Measurements from ENCODE around the gene PRR20B.
"Not testable (repeated sequence)": the region's sequence is repeated elsewhere in the genome, so short reads cannot be mapped to it uniquely, and the experiment has no call there.

The PRR20B gene

DNA sequence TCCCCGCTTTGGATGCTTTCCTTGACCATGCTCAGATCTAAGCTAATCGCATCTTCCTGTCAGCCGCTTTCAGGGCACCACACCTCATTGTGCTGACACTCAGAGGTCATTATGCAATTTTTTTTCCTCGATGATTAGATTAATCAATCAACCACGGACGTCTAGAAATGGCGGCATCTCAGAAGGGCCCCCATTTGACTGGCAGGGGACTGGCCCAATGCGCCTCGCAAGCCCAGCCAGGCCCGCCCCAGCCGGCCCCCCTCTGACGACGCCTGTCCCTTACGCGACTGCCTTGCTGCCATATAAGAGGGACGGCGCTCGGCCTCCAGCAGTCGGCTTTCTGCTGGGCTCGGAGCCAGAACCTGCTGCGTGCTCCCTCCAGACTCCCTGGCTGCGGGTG is at the start of gene PRR20B:
Gene PRR20B (plus strand): TSS at position 301 of the 400 bp plus-strand sequence. CDS start 387 bp downstream, outside the sequence.
- DNase-seq (ENCODE audit: low spot score) = not testable (repeated sequence)

DNA sequence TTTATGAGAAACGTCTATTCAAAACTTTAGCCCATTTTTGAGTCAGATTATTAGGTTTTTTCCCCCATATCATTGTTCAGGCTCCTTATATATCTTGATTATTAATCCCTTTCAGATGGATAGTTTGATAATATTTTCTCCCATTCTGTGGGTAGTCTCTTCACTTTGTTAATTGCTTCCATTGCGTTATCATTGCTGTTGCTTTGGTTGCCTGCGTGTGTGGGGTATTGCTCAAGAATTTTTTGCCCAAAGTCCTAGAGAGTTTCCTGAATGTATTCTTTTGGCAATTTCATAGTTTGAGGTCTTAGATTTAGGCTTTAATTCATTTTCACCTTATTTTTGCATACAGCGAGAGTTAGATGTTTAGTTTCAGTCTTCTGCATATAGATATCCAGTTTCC is 32.3 kb upstream of the PRR20B start:
- no peak for DNase-seq (ENCODE audit: low spot score)

DNA sequence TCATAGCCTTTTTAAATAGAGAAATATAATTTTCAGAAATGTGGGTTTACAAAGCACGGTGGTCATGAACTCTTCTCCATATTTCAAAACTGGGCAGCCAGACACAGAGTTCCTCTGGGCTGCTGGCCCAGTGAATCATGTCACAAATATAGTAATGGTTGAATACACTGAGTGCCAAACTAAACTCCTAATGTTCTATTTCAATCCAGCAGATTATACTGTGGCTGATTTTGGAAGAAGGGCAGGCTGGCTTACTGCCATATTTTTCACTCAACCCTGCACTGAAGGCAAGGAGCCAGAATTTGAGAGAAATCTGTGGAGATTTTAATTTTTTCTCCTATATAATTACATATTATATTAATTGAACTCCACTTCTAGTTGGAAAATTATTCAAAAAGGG is 23.6 kb upstream of the PRR20B start:
- no peak for DNase-seq (ENCODE audit: low spot score)

DNA sequence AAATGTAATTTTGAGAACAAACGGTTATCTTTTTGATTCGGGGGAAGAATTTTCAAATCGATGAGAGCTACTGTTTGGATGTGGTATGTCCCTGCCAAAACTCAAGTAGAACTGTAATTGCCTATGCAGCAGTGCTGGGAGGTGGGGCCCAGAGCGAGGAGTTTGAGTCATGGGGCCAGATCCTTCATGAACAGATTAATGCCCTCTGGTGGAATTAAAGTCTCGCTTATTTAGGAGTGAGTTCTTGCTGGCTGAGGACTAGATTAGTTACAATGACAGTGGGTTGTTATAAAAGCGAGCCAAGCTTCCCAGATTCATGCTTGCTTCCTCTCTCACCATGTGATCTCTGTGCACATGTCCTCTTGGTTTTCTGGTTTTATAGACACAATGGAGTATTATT is 18.4 kb upstream of the PRR20B start:
- DNase-seq (ENCODE audit: low spot score) = no peak

DNA sequence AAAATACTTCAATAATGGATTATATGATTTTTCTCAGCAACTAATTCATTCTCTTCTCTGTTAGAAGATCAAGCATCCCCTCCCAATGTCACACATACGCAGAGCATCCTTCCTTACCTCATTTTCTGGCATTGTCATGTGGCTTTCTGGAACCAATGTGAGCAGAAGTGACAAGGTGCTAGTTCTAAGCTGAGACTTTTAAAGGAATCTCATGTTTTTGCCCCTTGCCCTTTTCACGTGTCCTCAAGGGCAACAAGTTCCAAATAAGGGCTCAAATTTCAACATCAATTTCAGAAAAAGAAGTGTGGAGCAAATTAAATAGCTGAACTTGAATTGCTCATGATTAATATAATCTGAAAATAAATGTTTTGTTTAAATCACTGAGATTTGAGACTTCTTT is 11.2 kb upstream of the PRR20B start:
- DNase-seq (ENCODE audit: low spot score) = no peak

DNA sequence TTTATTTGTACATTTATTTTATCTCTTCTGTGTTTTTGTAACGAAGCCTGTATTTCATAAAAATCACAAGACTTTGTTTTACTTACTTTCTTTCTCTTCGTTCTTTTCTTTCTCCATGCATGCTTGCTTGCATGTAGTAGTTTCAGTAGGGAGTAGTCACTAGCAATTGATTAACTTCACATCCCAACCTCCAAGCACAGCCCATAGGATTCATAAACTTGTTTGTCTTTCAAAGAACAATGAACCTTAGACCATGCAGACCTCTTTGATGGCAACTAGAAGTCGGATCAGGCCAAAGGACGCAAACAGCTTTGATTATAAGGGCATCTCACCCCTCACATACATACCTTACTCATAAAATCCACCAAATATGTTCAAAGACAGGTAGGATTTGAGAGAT is 9.7 kb upstream of the PRR20B start:
- DNase-seq (ENCODE audit: low spot score) = no peak

DNA sequence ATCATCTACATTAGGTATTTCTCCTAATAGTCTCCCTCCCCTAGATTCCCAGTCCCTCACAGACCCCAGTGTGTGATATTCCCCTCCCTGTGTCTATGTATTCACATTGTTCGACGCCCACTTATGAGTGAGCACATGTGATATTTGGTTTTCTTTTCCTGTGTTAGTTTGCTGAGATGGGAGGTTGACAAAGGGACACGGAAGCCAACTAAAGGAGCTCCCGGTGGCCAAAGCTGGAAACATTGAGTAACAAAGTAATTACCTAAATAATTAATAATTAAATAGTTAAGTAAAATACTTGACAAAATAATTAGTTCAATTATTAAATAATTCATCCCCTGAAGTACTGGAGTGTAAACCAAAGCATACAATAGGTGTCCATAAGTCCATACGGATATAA is 8.3 kb upstream of the PRR20B start:
- DNase-seq (ENCODE audit: low spot score) = no peak

DNA sequence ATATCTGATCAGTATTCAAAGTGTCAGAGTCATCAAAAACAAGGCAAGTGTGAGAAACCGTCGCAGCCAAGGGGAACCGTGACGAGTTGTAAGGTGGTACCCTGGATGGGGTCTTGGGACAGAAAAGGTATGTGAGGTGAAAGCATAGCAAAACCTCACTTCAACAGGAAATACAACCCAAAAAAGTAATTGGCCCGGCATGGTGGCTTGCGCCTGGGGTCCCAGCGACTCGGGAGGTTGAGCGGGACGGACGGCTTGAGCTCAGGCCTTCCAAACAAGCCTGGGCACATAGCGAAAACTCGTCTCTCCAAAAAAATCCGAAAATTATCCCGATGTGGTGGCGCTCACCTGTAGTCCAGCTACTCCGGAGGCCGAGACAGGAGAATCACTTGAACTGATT is 7.5 kb upstream of the PRR20B start:
- not testable (repeated sequence) for DNase-seq (ENCODE audit: low spot score)

DNA sequence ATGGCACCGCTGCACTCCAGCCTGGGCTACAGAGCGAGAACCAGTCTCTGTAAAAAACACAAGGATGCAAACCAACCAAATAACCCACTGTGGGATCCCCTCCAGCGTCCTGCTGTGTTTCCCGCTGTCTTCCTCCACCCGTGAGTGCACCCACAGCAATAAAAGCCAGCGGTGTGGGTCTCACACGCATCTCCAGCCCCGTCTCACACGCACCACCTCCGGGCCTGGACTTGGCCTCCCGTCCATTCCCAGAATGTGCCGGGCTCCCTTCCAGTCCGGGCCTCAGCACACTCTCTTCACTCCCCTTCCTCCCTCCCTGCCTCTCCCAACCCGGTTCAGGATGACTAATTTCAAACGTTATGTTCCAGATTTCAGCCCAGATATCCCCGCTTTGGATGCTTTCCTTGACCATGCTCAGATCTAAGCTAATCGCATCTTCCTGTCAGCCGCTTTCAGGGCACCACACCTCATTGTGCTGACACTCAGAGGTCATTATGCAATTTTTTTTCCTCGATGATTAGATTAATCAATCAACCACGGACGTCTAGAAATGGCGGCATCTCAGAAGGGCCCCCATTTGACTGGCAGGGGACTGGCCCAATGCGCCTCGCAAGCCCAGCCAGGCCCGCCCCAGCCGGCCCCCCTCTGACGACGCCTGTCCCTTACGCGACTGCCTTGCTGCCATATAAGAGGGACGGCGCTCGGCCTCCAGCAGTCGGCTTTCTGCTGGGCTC is 6.9 kb upstream of the PRR20B start, which contains the start of gene PRR20A:
Gene PRR20A (plus strand): TSS at position 684 of the 734 bp plus-strand sequence. CDS start 387 bp downstream, outside the sequence.
- not testable (repeated sequence) for DNase-seq (ENCODE audit: low spot score)

DNA sequence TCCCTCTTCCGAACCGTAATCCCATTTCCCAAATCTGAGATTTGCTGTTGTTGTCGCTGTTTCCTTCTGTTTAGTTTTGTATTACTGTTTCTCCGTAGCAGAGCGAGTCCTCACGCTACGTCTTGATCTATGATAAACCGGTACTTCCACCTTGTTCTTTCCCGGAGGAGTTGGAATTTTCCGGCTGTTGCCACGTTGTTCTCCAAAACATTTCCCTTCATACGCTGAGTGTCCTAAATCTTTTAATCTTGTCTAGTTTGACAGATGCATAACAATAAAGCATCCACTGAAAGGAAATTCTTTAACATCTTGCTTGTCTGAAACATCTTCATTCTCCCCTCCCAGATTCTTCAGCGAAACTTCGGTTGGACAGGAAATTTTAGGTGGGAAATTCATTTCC is 818 bp downstream of the PRR20B start:
- DNase-seq (ENCODE audit: low spot score) = not testable (repeated sequence)

DNA sequence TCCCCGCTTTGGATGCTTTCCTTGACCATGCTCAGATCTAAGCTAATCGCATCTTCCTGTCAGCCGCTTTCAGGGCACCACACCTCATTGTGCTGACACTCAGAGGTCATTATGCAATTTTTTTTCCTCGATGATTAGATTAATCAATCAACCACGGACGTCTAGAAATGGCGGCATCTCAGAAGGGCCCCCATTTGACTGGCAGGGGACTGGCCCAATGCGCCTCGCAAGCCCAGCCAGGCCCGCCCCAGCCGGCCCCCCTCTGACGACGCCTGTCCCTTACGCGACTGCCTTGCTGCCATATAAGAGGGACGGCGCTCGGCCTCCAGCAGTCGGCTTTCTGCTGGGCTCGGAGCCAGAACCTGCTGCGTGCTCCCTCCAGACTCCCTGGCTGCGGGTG is 6.5 kb downstream of the PRR20B start, which contains the start of gene PRR20C:
Gene PRR20C (plus strand): TSS at position 301 of the 400 bp plus-strand sequence. CDS start 387 bp downstream, outside the sequence.
- not testable (repeated sequence) for DNase-seq (ENCODE audit: low spot score)

DNA sequence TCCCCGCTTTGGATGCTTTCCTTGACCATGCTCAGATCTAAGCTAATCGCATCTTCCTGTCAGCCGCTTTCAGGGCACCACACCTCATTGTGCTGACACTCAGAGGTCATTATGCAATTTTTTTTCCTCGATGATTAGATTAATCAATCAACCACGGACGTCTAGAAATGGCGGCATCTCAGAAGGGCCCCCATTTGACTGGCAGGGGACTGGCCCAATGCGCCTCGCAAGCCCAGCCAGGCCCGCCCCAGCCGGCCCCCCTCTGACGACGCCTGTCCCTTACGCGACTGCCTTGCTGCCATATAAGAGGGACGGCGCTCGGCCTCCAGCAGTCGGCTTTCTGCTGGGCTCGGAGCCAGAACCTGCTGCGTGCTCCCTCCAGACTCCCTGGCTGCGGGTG is 13.0 kb downstream of the PRR20B start, which contains the start of gene PRR20D:
Gene PRR20D (plus strand): TSS at position 301 of the 400 bp plus-strand sequence. CDS start 387 bp downstream, outside the sequence.
- DNase-seq (ENCODE audit: low spot score) = not testable (repeated sequence)

DNA sequence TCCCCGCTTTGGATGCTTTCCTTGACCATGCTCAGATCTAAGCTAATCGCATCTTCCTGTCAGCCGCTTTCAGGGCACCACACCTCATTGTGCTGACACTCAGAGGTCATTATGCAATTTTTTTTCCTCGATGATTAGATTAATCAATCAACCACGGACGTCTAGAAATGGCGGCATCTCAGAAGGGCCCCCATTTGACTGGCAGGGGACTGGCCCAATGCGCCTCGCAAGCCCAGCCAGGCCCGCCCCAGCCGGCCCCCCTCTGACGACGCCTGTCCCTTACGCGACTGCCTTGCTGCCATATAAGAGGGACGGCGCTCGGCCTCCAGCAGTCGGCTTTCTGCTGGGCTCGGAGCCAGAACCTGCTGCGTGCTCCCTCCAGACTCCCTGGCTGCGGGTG is 19.6 kb downstream of the PRR20B start, which contains the start of gene PRR20E:
Gene PRR20E (plus strand): TSS at position 301 of the 400 bp plus-strand sequence. CDS start 387 bp downstream, outside the sequence.
- DNase-seq (ENCODE audit: low spot score) = not testable (repeated sequence)

DNA sequence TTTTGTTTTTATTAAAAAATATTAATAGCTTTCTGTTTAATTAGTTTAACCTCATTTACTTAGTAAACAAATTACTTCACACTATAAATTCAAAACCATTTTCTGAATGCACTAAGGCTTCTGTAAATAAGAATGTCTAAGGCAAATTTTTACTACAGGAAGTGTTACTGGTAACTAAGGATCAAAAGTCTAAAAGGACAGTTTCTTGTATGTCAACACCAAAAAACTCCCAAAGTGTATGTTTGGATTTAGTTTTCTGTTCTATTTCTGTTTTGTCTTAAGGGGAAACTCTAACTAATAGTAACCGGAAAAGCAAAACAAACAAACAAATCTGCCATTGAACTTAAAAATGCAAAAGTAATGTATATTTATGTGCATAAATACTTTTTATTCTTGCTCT is 44.4 kb downstream of the PRR20B start:
- no peak for DNase-seq (ENCODE audit: low spot score)
